GM20000 (cell line): ENCODE data around the gene POU3F3.

Experiments used
- DNase-seq: peaks from one replicate; pipeline ENCODE4 v3.0.0; 2012; ENCODE audit warnings: low spot score
- TF ChIP-seq, protein P1 (sequence below): IDR thresholded peaks from 2 replicates; pipeline ENCODE4 v1.5.1; 2012; ENCODE audit warnings: mild to moderate bottlenecking, control low read depth; ENCODE audit errors: extremely low read depth, missing control alignments

The POU3F3 gene

DNA sequence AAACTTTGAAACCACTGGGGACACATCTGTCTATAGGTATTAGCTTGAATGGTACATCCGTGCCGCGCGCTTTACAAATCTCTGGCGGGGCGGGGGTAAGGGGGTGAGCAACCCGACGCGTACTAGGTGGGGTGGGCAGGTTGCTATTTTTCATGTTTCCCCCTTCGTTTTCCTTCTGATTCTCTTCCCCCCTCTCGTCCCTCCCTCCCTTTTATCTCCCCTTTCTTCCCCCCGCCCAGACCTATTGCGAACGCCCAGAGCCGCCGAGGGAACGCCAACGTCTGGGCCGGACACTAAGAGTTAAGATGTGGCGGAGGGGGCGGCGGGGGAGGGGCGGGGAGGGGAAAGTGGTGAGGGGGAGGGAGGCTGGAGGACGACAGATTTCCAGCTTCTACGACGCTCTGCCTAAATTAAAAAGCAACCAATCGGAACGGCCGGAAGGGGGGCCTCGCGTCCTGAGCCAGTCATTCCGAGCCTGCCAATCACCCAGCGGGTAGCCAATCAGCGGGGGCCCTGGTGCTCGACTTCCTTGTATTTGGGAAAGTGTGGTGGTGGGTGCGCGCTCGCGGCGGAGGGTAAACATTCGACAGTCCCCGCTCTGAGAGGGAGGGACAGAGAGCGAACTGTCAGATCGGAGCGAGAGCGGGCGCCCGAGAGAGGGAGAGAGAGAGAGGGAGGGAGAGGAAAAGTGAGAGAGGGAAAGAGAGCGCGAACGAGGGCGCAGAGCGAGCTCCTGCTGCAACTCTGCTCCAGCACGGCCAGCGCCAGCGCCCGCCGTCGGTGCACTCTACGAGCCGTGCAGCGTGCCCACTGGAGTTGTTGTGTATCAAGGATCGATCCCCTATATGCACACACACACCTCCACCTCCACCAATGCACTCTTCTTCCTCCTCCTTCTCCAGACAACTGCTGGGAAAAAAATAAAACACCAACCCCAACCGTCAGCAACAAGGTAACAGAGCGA lies at the start of gene POU3F3:
POU3F3 (plus strand) TSS at position 582 of the 964 bp plus-strand sequence. CDS start 1,396 bp downstream, outside the sequence.
- TF ChIP-seq, protein P1, sequence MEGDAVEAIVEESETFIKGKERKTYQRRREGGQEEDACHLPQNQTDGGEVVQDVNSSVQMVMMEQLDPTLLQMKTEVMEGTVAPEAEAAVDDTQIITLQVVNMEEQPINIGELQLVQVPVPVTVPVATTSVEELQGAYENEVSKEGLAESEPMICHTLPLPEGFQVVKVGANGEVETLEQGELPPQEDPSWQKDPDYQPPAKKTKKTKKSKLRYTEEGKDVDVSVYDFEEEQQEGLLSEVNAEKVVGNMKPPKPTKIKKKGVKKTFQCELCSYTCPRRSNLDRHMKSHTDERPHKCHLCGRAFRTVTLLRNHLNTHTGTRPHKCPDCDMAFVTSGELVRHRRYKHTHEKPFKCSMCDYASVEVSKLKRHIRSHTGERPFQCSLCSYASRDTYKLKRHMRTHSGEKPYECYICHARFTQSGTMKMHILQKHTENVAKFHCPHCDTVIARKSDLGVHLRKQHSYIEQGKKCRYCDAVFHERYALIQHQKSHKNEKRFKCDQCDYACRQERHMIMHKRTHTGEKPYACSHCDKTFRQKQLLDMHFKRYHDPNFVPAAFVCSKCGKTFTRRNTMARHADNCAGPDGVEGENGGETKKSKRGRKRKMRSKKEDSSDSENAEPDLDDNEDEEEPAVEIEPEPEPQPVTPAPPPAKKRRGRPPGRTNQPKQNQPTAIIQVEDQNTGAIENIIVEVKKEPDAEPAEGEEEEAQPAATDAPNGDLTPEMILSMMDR, result no peak
- DNase-seq, result no peak

DNA sequence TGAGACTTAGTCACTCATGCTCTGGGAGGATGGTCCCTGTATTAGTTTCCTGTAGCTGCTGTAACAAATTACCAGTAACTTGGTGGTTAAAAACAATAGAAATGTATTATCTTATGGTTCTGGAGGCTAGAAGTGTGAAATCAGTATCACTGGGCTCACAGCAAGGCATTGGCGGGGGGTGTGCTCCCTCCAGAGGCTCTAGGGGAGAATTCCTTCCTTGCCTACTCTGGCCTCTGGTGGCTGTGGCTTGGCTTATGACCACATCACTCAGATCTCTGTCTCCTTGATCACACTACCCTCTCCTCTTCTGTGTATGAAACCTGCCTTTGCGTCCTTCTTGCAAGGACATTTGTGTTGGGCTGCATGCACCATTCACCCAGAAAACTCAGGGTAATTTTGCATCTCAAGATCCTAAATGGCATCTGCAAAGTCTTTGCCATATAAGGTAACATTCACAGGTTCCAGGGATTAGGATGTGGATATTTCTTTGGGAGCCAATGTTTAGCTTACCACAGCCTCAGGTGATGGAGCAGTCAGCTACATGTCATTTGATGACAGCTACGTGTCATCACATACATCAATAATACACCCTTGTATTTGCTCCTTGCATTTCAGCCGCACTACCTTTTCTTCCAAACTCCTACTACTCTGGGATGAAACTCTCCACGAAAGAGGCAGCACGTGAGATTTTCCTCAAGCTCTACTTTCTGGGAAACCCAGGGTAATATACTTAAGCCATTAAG lies 49.6 kb upstream of the POU3F3 start:
- no peak for DNase-seq
- TF ChIP-seq, protein P1, result no peak

DNA sequence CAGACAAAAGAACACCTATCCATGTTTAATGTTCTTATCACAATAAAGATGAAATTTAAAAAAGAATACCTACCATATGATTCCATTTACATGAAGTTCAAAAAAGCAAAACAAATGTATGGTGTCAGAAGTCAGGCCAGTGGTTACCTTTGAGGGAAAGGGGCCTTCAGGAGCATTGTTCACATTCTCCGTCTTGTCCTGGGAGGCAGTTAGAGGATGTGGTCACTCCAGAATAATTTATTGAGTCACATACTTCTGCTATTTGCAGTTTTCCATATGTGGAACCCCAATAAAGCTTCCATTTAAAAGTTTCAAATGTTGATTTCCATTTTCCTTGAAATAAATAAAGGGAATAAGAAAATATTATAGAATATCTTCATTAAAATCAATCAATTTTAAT lies 41.6 kb upstream of the POU3F3 start:
- DNase-seq, result no peak
- TF ChIP-seq, protein P1, result no peak

DNA sequence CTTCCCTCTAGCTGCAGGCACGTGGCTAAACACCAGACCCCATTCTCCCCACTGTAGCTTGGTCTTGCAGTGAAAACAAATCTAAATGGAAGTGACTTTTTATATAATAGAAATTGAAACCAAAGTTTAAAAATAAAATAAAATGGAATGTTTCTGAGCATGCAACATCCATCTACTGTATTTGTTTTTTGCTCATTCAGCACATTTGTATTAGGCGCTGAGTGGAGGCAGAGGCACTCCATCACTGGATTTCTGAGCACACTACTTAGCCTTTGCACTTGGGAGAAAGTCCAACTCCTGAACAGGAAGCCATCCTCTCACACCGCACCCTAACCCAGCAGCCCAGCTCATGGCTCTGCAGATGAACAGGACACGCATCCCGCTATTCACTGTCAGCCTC lies 37.8 kb upstream of the POU3F3 start:
- DNase-seq, result no peak
- TF ChIP-seq, protein P1, result no peak

DNA sequence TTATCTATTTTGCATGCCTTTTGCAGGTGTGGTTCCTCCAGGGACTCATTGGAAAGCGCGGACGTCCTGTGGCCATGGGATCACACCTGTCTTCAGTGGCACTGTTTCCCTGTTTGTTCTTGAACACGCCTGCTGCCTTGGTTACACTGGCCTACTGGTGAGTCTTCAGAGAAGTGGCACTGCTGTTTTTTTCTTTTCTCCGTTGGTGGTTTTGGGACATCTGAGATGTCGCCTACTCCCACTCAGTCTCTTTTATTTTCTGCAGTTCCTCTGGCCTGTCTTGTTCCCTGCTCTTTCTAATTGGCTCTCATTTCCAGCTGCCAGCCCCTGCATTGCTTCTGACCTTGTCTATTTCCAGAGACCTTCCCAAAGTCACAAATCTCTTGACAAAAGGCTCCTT lies 35.7 kb upstream of the POU3F3 start:
- no peak for DNase-seq
- TF ChIP-seq, protein P1, result no peak

- DNase-seq, result no peak
- TF ChIP-seq, protein P1, result no peak
These were observed 33.8 kb upstream of the POU3F3 start for GRCh38 chr2:104820126-104820525.
